K562 (cell line): ENCODE results near the gene SPSB1. TPM values are rescaled to one million over a fixed set of nuclear protein-coding genes. Genes with fewer than 3 reads are reported as not detected.

Experiments
- ATAC-seq: fragments of 200-7000 bp; cut with Tn5 transposase; 3 replicates; pipeline ENCODE4 v1.9.1; 2020; ENCODE audit warnings: moderate library complexity
- BruUV-seq: library from RNA; stranded (reverse); fragments of 400-500 nt; replicated peaks from 2 replicates; lab custom pipeline; 2021; lab: Mats Ljungman, UMichigan
- CTCF ChIA-PET: fragments of 300-600 bp; formaldehyde crosslinking; extraction: SDS; loops from one replicate; lab custom pipeline; 2021; ENCODE audit warnings: low intra/inter-chr PET ratio; lab: Yijun Ruan, JAX
- POLR2A ChIA-PET: fragments of 300-600, 350-650 bp; sonication (Branson Sonifier 250); formaldehyde crosslinking; extraction: SDS; loops from one replicate; lab custom pipeline; 2021; ENCODE audit warnings: antibody characterized with exemption, inconsistent platforms; lab: Yijun Ruan, JAX
- DNase-seq, 4 experiments: peaks; one replicate each; pipeline versions ENCODE4 v3.0.0 to v3.0.0-alpha.2; 2011 to 2018; ENCODE audit warnings: low spot score in 3 of 4, mixed read lengths in 3 of 4; ENCODE audit errors: extremely low read depth in 1 of 4
- FAIRE-seq: peaks from 2 replicates; lab custom pipeline; 2011; peaks lifted over from hg19 to GRCh38; lab: Jason Lieb, UNC
- H2AFZ ChIP-seq: 2 replicates; pipeline ENCODE4 v1.6.0; 2011; ENCODE audit warnings: low read depth, low read length, control low read depth, inconsistent platforms
- H3K27ac ChIP-seq: fragments of 200-600 bp; 3 replicates; pipeline ENCODE4 v1.8.0; 2011; ENCODE audit warnings: low read depth, mild to moderate bottlenecking, control low read depth, inconsistent platforms, low read length, moderate library complexity, mixed read lengths; ENCODE audit errors: extremely low read depth
- H3K27me3 ChIP-seq, 2 experiments: fragments of 300-600 bp in 1 of 2; 2 replicates in 1 of 2; 3 replicates in 1 of 2; pipeline versions ENCODE4 v1.6.0 to v1.8.0; 2011; ENCODE audit warnings: inconsistent platforms in 2 of 2, low read length in 2 of 2, mild to moderate bottlenecking in 1 of 2, mixed read lengths in 1 of 2, moderate library complexity in 1 of 2; ENCODE audit not compliant: control insufficient read depth in 2 of 2, insufficient read depth in 2 of 2
- H3K36me3 ChIP-seq: fragments of 300-600 bp; 3 replicates; pipeline ENCODE4 v1.8.0; 2011; ENCODE audit warnings: mild to moderate bottlenecking, low read length, inconsistent platforms; ENCODE audit not compliant: control insufficient read depth, insufficient read depth
- H3K4me1 ChIP-seq, 2 experiments: fragments of 200-600 bp in 1 of 2; replicated peaks in 1 of 2; 2 replicates in 1 of 2; 3 replicates in 1 of 2; pipeline versions ENCODE4 v1.5.1 to v1.8.0; 2011; ENCODE audit warnings: inconsistent platforms in 2 of 2, low read length in 2 of 2, mild to moderate bottlenecking in 1 of 2, mixed read lengths in 1 of 2, moderate library complexity in 1 of 2; ENCODE audit not compliant: control insufficient read depth in 2 of 2, insufficient read depth in 2 of 2
- H3K4me2 ChIP-seq: 2 replicates; pipeline ENCODE4 v1.6.1; 2011; ENCODE audit warnings: low read length, control low read depth, inconsistent platforms, mixed read lengths; ENCODE audit not compliant: insufficient read depth
- H3K4me3 ChIP-seq: fragments of 200-600 bp; sonication (generic), shearing (Covaris generic); 2 replicates; pipeline ENCODE4 v1.5.1; 2016; ENCODE audit warnings: control low read depth, inconsistent platforms
- H3K79me2 ChIP-seq: fragments of 200-600 bp; 3 replicates; pipeline ENCODE4 v1.8.0; 2011; ENCODE audit warnings: low read length, inconsistent platforms; ENCODE audit not compliant: control insufficient read depth, insufficient read depth
- H3K9ac ChIP-seq, 2 experiments: 2 replicates each; pipeline versions ENCODE4 v1.6.0 to v1.6.1; 2011; ENCODE audit warnings: low read depth in 2 of 2, low read length in 2 of 2, control low read depth in 1 of 2, inconsistent platforms in 1 of 2, mild to moderate bottlenecking in 1 of 2, mixed read lengths in 1 of 2; ENCODE audit not compliant: insufficient read depth in 1 of 2
- H3K9me1 ChIP-seq: one replicate; pipeline ENCODE4 v1.6.0; 2011; ENCODE audit warnings: inconsistent platforms, mild to moderate bottlenecking, low read length, moderate library complexity; ENCODE audit not compliant: control insufficient read depth, insufficient read depth
- H3K9me3 ChIP-seq: replicated peaks from 2 replicates; pipeline ENCODE4 v1.5.1; 2011; ENCODE audit warnings: low read depth, low read length, inconsistent platforms; ENCODE audit not compliant: control insufficient read depth, insufficient read depth
- H4K20me1 ChIP-seq: replicated peaks from 2 replicates; pipeline ENCODE4 v1.6.1; 2011; ENCODE audit warnings: low read length, inconsistent platforms, mixed read lengths; ENCODE audit not compliant: control insufficient read depth, insufficient read depth
- BMI1 ChIP-seq: fragments of 150-350 bp; IDR thresholded peaks from 2 replicates; pipeline ENCODE4 v1.6.1; 2014; ENCODE audit warnings: low read length
- FOXA3 ChIP-seq, 2 experiments: fragments of 450-650 bp in 1 of 2; sonication (generic) in 1 of 2; formaldehyde crosslinking; IDR thresholded peaks in 1 of 2; conservative IDR thresholded peaks in 1 of 2; 2 replicates each; pipeline versions ENCODE4 v1.4.0 to v1.8.0; 2020 to 2022; ENCODE audit warnings: mild to moderate bottlenecking in 2 of 2, missing genetic modification reagents in 1 of 2
- HCFC1 ChIP-seq: IDR thresholded peaks from 2 replicates; pipeline ENCODE4 v1.6.1; 2012; ENCODE audit warnings: low read depth, low read length, improper control_type of control experiment
- JUND ChIP-seq, 2 experiments: IDR thresholded peaks; 2 replicates in 1 of 2; 3 replicates in 1 of 2; pipeline ENCODE4 v1.6.1; 2011; ENCODE audit warnings: borderline replicate concordance in 2 of 2, low read depth in 2 of 2, low read length in 2 of 2, improper control_type of control experiment in 1 of 2, missing biosample characterization in 1 of 2, missing genetic modification characterization in 1 of 2, missing genetic modification reagents in 1 of 2
- NCOA2 ChIP-seq, 2 experiments: fragments of 450-650 bp; IDR thresholded peaks; 2 replicates each; pipeline ENCODE4 v1.6.1; 2018; ENCODE audit warnings: mild to moderate bottlenecking in 2 of 2, moderate library complexity in 1 of 2; ENCODE audit not compliant: partially characterized antibody in 2 of 2
- NR4A1 ChIP-seq, 2 experiments: fragments of 250-450 bp in 1 of 2; fragments of 450-650 bp in 1 of 2; sonication (Bioruptor Pico) in 1 of 2; IDR thresholded peaks; 2 replicates each; pipeline versions ENCODE4 v1.4.0 to v1.6.1; 2016 to 2020; ENCODE audit warnings: mild to moderate bottlenecking in 2 of 2, missing compliant biosample characterization in 1 of 2, missing genetic modification characterization in 1 of 2, moderate library complexity in 1 of 2
- RBM14 ChIP-seq: fragments of 200-400 bp; formaldehyde crosslinking; IDR thresholded peaks from 2 replicates; pipeline ENCODE4 v1.6.1; 2018; ENCODE audit warnings: low read depth, mild to moderate bottlenecking, low read length, moderate library complexity, borderline replicate concordance; ENCODE audit not compliant: insufficient read depth
- RBM17 ChIP-seq: fragments of 200-400 bp; formaldehyde crosslinking; IDR thresholded peaks from 2 replicates; pipeline ENCODE4 v1.6.1; 2017; ENCODE audit warnings: low read depth, mild to moderate bottlenecking, low read length, borderline replicate concordance
- TEAD1 ChIP-seq, 2 experiments: fragments of 450-650 bp in 1 of 2; sonication (generic) in 1 of 2; formaldehyde crosslinking; IDR thresholded peaks; 2 replicates each; pipeline versions ENCODE4 v1.4.0 to v1.8.0; 2020 to 2022; ENCODE audit warnings: mild to moderate bottlenecking in 2 of 2, missing genetic modification reagents in 1 of 2
- THRAP3 ChIP-seq: fragments of 450-650 bp; IDR thresholded peaks from 2 replicates; pipeline ENCODE4 v1.6.1; 2016; ENCODE audit warnings: mild to moderate bottlenecking, inconsistent platforms, borderline replicate concordance
- ZNF174 ChIP-seq: fragments of 250-450 bp; sonication (Bioruptor Pico); IDR thresholded peaks from 2 replicates; pipeline ENCODE4 v1.4.0; 2020; ENCODE audit warnings: mild to moderate bottlenecking
- WGBS: fragments of 100-300 bp; shearing (Covaris generic); methylation state at CpG from one replicate; pipeline ENCODE4 v1.1.6; 2016; ENCODE audit warnings: low coverage, mixed read lengths; ENCODE audit not compliant: insufficient coverage; ENCODE audit errors: missing lambda C conversion rate; 5-methylcytosine and 5-hydroxymethylcytosine counted together
- in situ Hi-C: fragments of 300-500 bp; cut with MboI; formaldehyde crosslinking; loops from 4 replicates; pipeline ENCODE4 v1.15.0; 2018; ENCODE audit warnings: inconsistent platforms, mixed read lengths
- intact Hi-C: fragments of 100-400 bp; cut with micrococcal nuclease; formaldehyde crosslinking; loops from 2 replicates; pipeline ENCODE4 v1.14.2; 2022
- polyA plus RNA-seq, 8 experiments: library from polyadenylated mRNA; depleted of rRNA in 4 of 8; stranded (reverse) in 5 of 8; unstranded in 3 of 8; fragments of >200 nt; fragmentation: Nextera tagmentation in 2 of 8; fragmentation: Illumina TruSeq in 1 of 8; extraction: Ambion mirVana in 2 of 8; extraction: Trizol in 1 of 8; gene quantifications; 2 replicates each; pipeline versions ENCODE4 v1.2.1 to v1.2.3, GENCODE V29; 2011 to 2014; ENCODE audit warnings: inconsistent platforms in 1 of 8, missing spikeins in 1 of 8
- total RNA-seq, 7 experiments: library from RNA; depleted of rRNA in 6 of 7; stranded (reverse); fragments of >200 nt in 6 of 7; fragmentation: Illumina TruSeq in 2 of 7; extraction: Trizol in 2 of 7; gene quantifications; 2 replicates each; pipeline versions ENCODE4 v1.2.1 to v1.2.3, GENCODE V29; 2011 to 2021; ENCODE audit warnings: low replicate concordance in 1 of 7
- TF ChIP-seq, protein P1 (sequence below): fragments of 250-450 bp; sonication (Bioruptor Pico); IDR thresholded peaks from 2 replicates; pipeline ENCODE4 v1.5.0; 2021; ENCODE audit warnings: mild to moderate bottlenecking, moderate library complexity

Gene SPSB1
- total and polyA plus RNA-seq, 9 of the 15 experiments (the other 6 are each of a cell fraction or from before 2014, with no cell fraction given) = 0.06 to 0.35 (median 0.14) TPM; not detected in 6

DNA sequence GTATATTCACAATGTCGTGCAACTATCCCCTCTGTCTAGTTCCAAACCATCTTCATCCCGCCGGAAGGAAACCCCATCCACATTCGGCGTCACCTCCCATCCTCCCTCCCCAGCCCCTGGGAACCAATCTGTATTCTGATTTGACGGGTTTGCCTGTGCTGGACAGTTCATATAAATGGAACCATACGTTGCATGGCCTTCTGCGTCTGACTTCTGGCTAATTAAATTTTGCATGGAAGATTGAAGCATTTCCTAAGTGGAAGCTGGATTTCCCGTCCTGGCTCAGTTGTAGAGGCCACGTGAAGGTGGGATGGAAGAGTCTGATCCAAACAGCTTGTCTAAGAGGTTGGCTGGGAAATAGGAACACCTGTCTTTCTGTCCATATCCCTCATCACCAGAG lies 14.6 kb downstream of the SPSB1 start:
- TF ChIP-seq RBM14 = no peak
- TF ChIP-seq RBM17 = no peak
- no peak for TF ChIP-seq HCFC1
- no peak for TF ChIP-seq NCOA2 (IDR thresholded peaks at IDR 0.05; ENCODE audit: partially characterized antibody in 2 of 2)
- no peak for TF ChIP-seq ZNF174 (CRISPR knock-in tag)
- TF ChIP-seq TEAD1 (CRISPR knock-in tag; IDR thresholded peaks at IDR 0.05) = no peak
- TF ChIP-seq, protein P1, sequence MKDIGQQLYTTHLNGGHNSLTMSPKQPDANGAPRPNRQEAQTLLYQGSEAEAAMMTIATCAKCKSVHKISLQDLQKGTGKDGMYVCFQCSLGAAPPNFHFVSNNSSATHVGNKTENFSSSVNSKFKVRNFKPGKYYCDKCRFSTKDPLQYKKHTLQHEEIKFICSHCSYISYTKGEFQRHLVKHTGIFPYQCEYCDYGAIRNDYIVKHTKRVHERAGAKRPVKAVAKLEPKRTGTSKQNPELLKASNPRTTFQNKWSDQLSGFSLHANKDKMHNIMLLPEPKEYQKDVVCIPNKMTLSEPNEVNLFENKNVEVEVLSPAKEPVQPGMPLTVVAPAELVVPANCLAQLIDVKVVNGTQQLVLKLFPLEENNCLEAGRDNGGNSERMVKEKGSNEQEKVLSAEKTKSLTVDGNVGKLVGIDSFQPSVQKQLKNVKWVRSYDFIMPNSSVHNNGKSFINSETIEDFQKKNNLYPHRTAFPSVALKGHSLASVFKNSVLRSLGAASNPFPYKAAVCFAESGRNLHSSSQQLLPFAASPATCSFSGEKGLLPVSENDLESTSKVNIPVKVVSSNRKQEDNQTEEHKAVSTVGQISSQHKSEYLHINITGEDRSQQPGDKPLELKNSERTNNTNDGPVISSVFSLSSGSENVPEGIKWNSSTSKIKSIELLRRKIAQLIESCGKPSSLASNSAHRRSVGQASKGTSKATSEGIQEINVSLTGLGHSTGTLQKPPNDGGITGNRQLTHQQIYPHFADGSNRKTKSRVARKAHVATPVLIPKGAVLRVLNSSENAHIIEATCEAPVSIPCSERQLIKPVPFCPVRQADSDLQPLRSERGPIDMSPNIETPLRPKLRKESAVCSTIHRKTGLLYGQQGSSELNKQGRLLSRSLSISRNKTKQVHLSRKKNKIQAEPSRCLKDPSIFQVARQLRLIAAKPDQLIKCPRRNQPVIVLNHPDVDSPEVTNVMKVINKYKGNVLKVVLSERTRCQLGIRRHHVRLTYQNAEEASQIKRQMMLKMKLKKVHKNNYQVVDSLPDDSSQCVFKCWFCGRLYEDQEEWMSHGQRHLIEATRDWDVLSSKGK (CRISPR knock-in tag) = no peak
- no peak for TF ChIP-seq BMI1
- no peak for TF ChIP-seq NR4A1 (CRISPR knock-in tag; IDR thresholded peaks at IDR 0.05)
- TF ChIP-seq NR4A1 (tag; IDR thresholded peaks at IDR 0.05) = no peak
- no peak for TF ChIP-seq THRAP3
- TF ChIP-seq FOXA3 (CRISPR knock-in tag; conservative IDR thresholded peaks at IDR 0.05 in 1 of 2, IDR thresholded peaks at IDR 0.05 in 1 of 2) = no peak
- no peak for TF ChIP-seq JUND (IDR thresholded peaks at IDR 0.05; ENCODE audit: borderline replicate concordance, low read depth, low read length)
- no peak for TF ChIP-seq JUND (tag; IDR thresholded peaks at IDR 0.05; ENCODE audit: borderline replicate concordance, low read depth, low read length)
- peaks cover 0 to 3% of the 10 kb centered on the region in 2 experiments; a peak in 3 of 5 replicates for H3K4me1 ChIP-seq
- DNase-seq (no peak), ATAC-seq (no peak), FAIRE-seq (no peak)
- no peak overlapping the region for H3K27ac ChIP-seq
- H3K4me3 ChIP-seq = no peak overlapping the region
- POLR2A ChIA-PET = interaction anchor here (0.7 to 1.4 kb wide), 3 partner anchors 9 to 233 kb away, joined by 3 to 4 read pairs (median 4); no protein-coding TSS in a partner anchor
- no peaks in the 10 kb centered on the region for H3K36me3 ChIP-seq
- no peaks in the 10 kb centered on the region for H3K9me3 ChIP-seq
- H3K9me1 ChIP-seq = no peaks in the 10 kb centered on the region
- in situ Hi-C loops (no loop called here), intact Hi-C loops (no loop called here)
- H3K4me2 ChIP-seq = no peak overlapping the region
- no peak overlapping the region for H2AFZ ChIP-seq
- peaks cover 19% of the 10 kb centered on the region for H4K20me1 ChIP-seq
- 2% methylated on average over 10 of the region's 10 CpGs for WGBS
- no peaks in the 10 kb centered on the region for H3K79me2 ChIP-seq
- CTCF ChIA-PET = no interaction called here
- no TSS peak for BruUV-seq
- peaks cover 51 to 85% of the 10 kb centered on the region in 2 experiments for H3K27me3 ChIP-seq
- no peak overlapping the region for H3K9ac ChIP-seq
